Heart left ventricle (tissue), 16 donors: ENCODE measurements around the gene VPS29. TPM values are rescaled to one million over a fixed set of nuclear protein-coding genes. Genes with fewer than 3 reads are reported as not detected.

Experiments used
- ATAC-seq, 4 donors: fragments of 200-7000 bp; cut with Tn5 transposase; one replicate each; pipeline ENCODE4 v1.9.1; 2020 to 2022; ENCODE audit warnings: moderate library complexity in 4 of 4, mild to moderate bottlenecking in 3 of 4, moderate number of reproducible peaks in 1 of 4
- DNase-seq, 5 donors: peaks; one replicate each; pipeline ENCODE4 v3.0.0-alpha.2; 2020
- H3K27ac ChIP-seq, 12 donors: fragments of 200-600 bp; sonication (generic) in 4 of 12; one replicate each; pipeline versions ENCODE4 v1.5.0 to v1.8.0; 2016 to 2022; ENCODE audit warnings: mild to moderate bottlenecking in 2 of 12
- H3K27me3 ChIP-seq, 9 donors: fragments of 200-600 bp; sonication (generic) in 2 of 9; one replicate each; pipeline versions ENCODE4 v1.5.1 to v1.8.0; 2016 to 2022; ENCODE audit warnings: mild to moderate bottlenecking in 3 of 9
- H3K36me3 ChIP-seq, 9 donors: fragments of 200-600 bp; sonication (generic) in 2 of 9; one replicate each; pipeline versions ENCODE4 v1.5.0 to v1.8.0; 2018 to 2022; ENCODE audit warnings: mild to moderate bottlenecking in 2 of 9
- H3K4me1 ChIP-seq, 12 donors: fragments of 200-600 bp; sonication (generic) in 4 of 12; one replicate each; pipeline versions ENCODE4 v1.5.0 to v1.8.0; 2016 to 2022; ENCODE audit warnings: mild to moderate bottlenecking in 3 of 12
- H3K4me3 ChIP-seq, 12 donors: fragments of 200-600 bp; sonication (generic) in 4 of 12; one replicate each; pipeline versions ENCODE4 v1.5.0 to v1.8.0; 2017 to 2022; ENCODE audit warnings: mild to moderate bottlenecking in 9 of 12, moderate library complexity in 4 of 12
- H3K9me3 ChIP-seq, 12 donors: fragments of 200-600 bp; sonication (generic) in 4 of 12; one replicate each; pipeline versions ENCODE4 v1.5.0 to v1.8.0; 2016 to 2022; ENCODE audit warnings: mild to moderate bottlenecking in 1 of 12
- CTCF ChIP-seq, 12 donors: fragments of 200-600 bp; sonication (generic) in 4 of 12; IDR thresholded peaks; one replicate each; pipeline versions ENCODE4 v1.5.0 to v1.8.0; 2018 to 2022; ENCODE audit warnings: antibody characterized with exemption in 12 of 12, mild to moderate bottlenecking in 5 of 12
- POLR2A ChIP-seq, 2 donors: fragments of 450-650 bp; IDR thresholded peaks; one replicate each; pipeline ENCODE4 v1.6.1; 2017; ENCODE audit warnings: antibody characterized with exemption in 2 of 2, mild to moderate bottlenecking in 2 of 2, moderate library complexity in 2 of 2
- WGBS, 4 donors: extraction: QIAGEN DNeasy Blood & Tissue Kit in 2 of 4; methylation state at CpG; one replicate each; pipeline versions ENCODE4 v1.1.5 to v1.1.7; 2013 to 2018; 5-methylcytosine and 5-hydroxymethylcytosine counted together
- intact Hi-C, 10 donors: fragments of 100-400 bp; cut with DNase I; formaldehyde crosslinking; loops; one replicate each; pipeline versions ENCODE4 v1.11.1 to v1.14.2; 2022
- polyA plus RNA-seq, 2 donors: library from polyadenylated mRNA; stranded (reverse); fragments of 200-250 nt; gene quantifications; one replicate each; pipeline ENCODE4 v1.2.3, GENCODE V29; 2013
- total RNA-seq, 9 donors: library from RNA; depleted of rRNA in 2 of 9; stranded (reverse); fragments of >200 nt in 2 of 9; fragmentation: NEBNext Ultra II Directional in 3 of 9; extraction: Animal tissue kit (Norgen Biotek cat#: 25700) in 3 of 9; gene quantifications; one replicate each; pipeline versions ENCODE4 v1.1.0 to v1.2.4, GENCODE V29; 2016 to 2023
- donor health status: ischemic (EF 13 %, LVEDD 7.1; RV severe dilation, severe dysfunction).
- donor health status: healthy with polysubstance abuse.
- donor health status: DM: no; HTN: yes; CAD: no.
- donor health status: DM: no; HTN: no; CAD: no.
- donor health status: ischemic (EF 25% LVEDD 6.9; RV normal size, moderate dysfunction).
- donor health status: ischemic (EF 25% LVEDD 5.7; RV mildly dilated, moderate dysfunction).
- donor health status: healthy.
- donor health status: DM: yes; HTN: yes; CAD: no.
- donor health status: ischemic (EF 35%, LVEDD 5.7; RV mildly dilated, moderate dysfunction).
- donor health status: nonischemic (EF 11% LVEDD 7.7; RV severe dilation, severe dysfunction).
- donor health status: DM: yes; HTN: yes; CAD: no.
- donor health status: PGD.
- donor health status: ischemic (EF 29% LVEDD 5.4; RV normal size, mild dysfunction).
- donor health status: nonischemic (EF 23%, LVEDD 6.1; RV moderate dilation, normal function).

Gene VPS29
- total and polyA plus RNA-seq, 11 donors, result 66.7 to 191 (median 89.8) TPM

- Histone ChIP-seq H3K4me1 (peaks cover 0 to 4% (median 0%) of the 10 kb centered on the region in 12 donors), H3K27me3 (no peaks in the 10 kb centered on the region), H3K36me3 (no peaks in the 10 kb centered on the region), H3K27ac (no peak overlapping the region), H3K9me3 (no peaks in the 10 kb centered on the region), H3K4me3 (no peak overlapping the region)
- DNase-seq (no peak), ATAC-seq (no peak)
- TF ChIP-seq CTCF (IDR thresholded peaks at IDR 0.05) (no peak), POLR2A (IDR thresholded peaks at IDR 0.05) (no peak)
- 71 to 79% (median 77%) methylated on average over 1 of the region's 1 CpG for WGBS, 4 donors
- intact Hi-C loops, result loop anchor here in 9 of 10 donors (1.0 to 10.0 kb wide), 10 partner anchors 84 to 373 kb away; no protein-coding TSS in a partner anchor
Observed at GRCh38 chr12:110514363-110514762, 12.5 kb upstream of the VPS29 start.

GRCh38 chr12:110513842-110514241, 11.9 kb upstream of the VPS29 start:
- Histone ChIP-seq H3K27me3 (no peaks in the 10 kb centered on the region), H3K4me1 (peaks cover 0 to 4% (median 0%) of the 10 kb centered on the region in 12 donors), H3K4me3 (no peak overlapping the region), H3K9me3 (no peaks in the 10 kb centered on the region), H3K27ac (no peak overlapping the region), H3K36me3 (no peaks in the 10 kb centered on the region)
- TF ChIP-seq CTCF (IDR thresholded peaks at IDR 0.05) (no peak), POLR2A (IDR thresholded peaks at IDR 0.05) (no peak)
- DNase-seq (no peak), ATAC-seq (no peak)
- intact Hi-C loops, result loop anchor here (1.0 to 10.0 kb wide), 13 partner anchors 85 to 373 kb away; no protein-coding TSS in a partner anchor
- whole genome bisulfite sequencing, 4 donors, result 70 to 75% (median 70%) methylated on average over 6 of the region's 6 CpGs

DNA sequence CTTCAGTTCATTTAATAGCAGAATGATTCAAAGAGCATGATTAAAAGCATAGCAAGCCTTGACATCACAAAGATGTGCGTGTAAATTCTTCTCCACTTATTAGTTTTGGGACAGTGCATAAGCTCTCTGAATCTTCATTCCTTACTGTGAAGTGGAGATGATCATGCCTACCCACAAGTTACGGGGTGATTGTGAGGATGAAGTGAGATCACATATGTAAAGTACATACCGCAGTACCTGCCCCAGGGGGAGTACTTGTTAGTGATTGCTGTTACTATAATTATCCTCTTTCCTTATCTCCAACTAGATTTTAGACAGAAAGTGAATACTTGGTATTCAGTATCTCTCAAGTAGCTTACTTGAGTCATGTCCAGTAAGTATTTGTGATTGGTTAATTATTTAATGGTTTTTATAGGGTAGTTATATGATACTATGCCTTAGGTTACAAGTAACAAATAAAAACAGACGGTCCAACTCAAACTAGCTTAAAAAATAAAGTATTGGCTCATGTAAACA, 6.2 kb upstream of the VPS29 start:
- ATAC-seq, result no peak
- WGBS, 4 donors, result 86 to 90% (median 87%) methylated on average over 4 of the region's 4 CpGs
- no peak for DNase-seq
- Histone ChIP-seq H3K4me3 (no peak overlapping the region), H3K27ac (no peak overlapping the region), H3K9me3 (no peaks in the 10 kb centered on the region), H3K4me1 (peaks cover 0 to 4% (median 0%) of the 10 kb centered on the region in 12 donors), H3K36me3 (no peaks in the 10 kb centered on the region), H3K27me3 (no peaks in the 10 kb centered on the region)
- intact Hi-C loops, result loop anchor here in 1 of 10 donors (10.0 kb wide), 1 partner anchor 187 kb away; no protein-coding TSS in a partner anchor
- TF ChIP-seq CTCF (IDR thresholded peaks at IDR 0.05) (no peak), POLR2A (IDR thresholded peaks at IDR 0.05) (no peak)

DNA sequence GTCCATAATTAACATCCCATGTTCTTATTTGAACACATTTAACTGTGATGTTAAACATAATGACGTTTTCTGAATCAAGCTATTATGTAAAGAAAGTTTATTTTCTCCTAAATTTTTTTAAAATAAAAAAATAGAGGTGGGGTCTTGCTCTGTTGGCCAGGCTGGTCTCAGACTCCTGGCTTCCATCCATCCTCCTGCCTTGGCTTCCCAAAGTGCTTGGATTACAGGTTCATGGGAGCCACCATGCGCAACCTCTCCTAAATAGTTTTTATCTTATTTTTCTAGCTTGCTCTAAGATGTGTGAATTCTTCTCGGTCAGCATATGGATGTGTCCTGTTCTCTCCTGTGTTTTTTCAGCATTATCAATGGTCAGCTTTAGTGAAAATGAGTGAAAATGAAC, 3.4 kb upstream of the VPS29 start:
- Histone ChIP-seq H3K4me3 (no peak overlapping the region), H3K27ac (no peak overlapping the region), H3K4me1 (peaks cover 0 to 17% (median 12%) of the 10 kb centered on the region in 12 donors), H3K36me3 (no peaks in the 10 kb centered on the region), H3K27me3 (no peaks in the 10 kb centered on the region), H3K9me3 (no peaks in the 10 kb centered on the region)
- 69 to 75% (median 74%) methylated on average over 3 of the region's 3 CpGs for WGBS, 4 donors
- TF ChIP-seq CTCF (IDR thresholded peaks at IDR 0.05), result no peak
- no peak for TF ChIP-seq POLR2A (IDR thresholded peaks at IDR 0.05)
- no peak for ATAC-seq
- no peak for DNase-seq
- intact Hi-C loops, result loop anchor here in 1 of 10 donors (10.0 kb wide), 1 partner anchor 189 kb away; no protein-coding TSS in a partner anchor
